ENCODE data around the gene SCAF1. TPM values are rescaled to one million over a fixed set of nuclear protein-coding genes. Genes with fewer than 3 reads are reported as not detected.

Gene SCAF1
- total and polyA plus RNA-seq, 9 of the 15 experiments (the other 6 are each of a cell fraction or from before 2014, with no cell fraction given): 0.20 to 79.0 (median 4.9) TPM

GRCh38 chr19:49599378-49600295 lies 42.4 kb upstream of the SCAF1 start:
- FAIRE-seq (no peak), ATAC-seq (no peak), DNase-seq (ENCODE audit: extremely low read depth in 1 of 4, low spot score in 3 of 4) (no peak)
- Histone ChIP-seq H3K4me2 (ENCODE audit: insufficient read depth, low read length) (no peak overlapping the region), H3K9ac (ENCODE audit: insufficient read depth in 1 of 2, low read depth in 2 of 2, low read length in 2 of 2) (peak overlapping the region in 1 of 2 experiments; percentile 58; a peak in 2 of 4 replicates), H3K4me3 (no peak overlapping the region), H2AFZ (ENCODE audit: low read depth, low read length) (no peak overlapping the region), H4K20me1 (replicated peaks; ENCODE audit: control insufficient read depth, insufficient read depth, low read length) (0 out of 2 replicates have a peak, but pooled peaks cover 5% of the 10 kb centered on the region), H3K79me2 (ENCODE audit: control insufficient read depth, insufficient read depth, low read length) (peaks cover 10% of the 10 kb centered on the region; the same call in 2 of the 3 replicates), H3K27ac (ENCODE audit: extremely low read depth, low read depth, low read length) (no peak overlapping the region), H3K9me3 (replicated peaks; ENCODE audit: control insufficient read depth, insufficient read depth, low read depth, low read length) (no peaks in the 10 kb centered on the region), H3K36me3 (ENCODE audit: control insufficient read depth, insufficient read depth, low read length) (peaks cover 88% of the 10 kb centered on the region), H3K4me1 (replicated peaks in 1 of 2; ENCODE audit: control insufficient read depth in 2 of 2, insufficient read depth in 2 of 2, low read length in 2 of 2) (peaks cover 0 to 24% of the 10 kb centered on the region in 2 experiments; a peak in 2 of 5 replicates), H3K9me1 (ENCODE audit: control insufficient read depth, insufficient read depth, low read length) (no peaks in the 10 kb centered on the region), H3K27me3 (ENCODE audit: control insufficient read depth in 2 of 2, insufficient read depth in 2 of 2, low read length in 2 of 2) (no peaks in the 10 kb centered on the region)
- TF ChIP-seq POLR2H (tag; IDR thresholded peaks at IDR 0.05; ENCODE audit: low read depth) (no peak), TSC22D4 (tag; IDR thresholded peaks at IDR 0.05) (no peak), BRF2 (IDR thresholded peaks at IDR 0.05; ENCODE audit: borderline replicate concordance, insufficient read depth, insufficient read length) (no peak)
- CTCF ChIA-PET (ENCODE audit: low intra/inter-chr PET ratio): no interaction called here
- in situ Hi-C loops (cut with MboI): no loop called here
- WGBS (ENCODE audit: insufficient coverage, low coverage, missing lambda C conversion rate): 94% methylated on average over 15 of the region's 26 CpGs
- POLR2A ChIA-PET: interaction anchor here (1.0 kb wide), 1 partner anchor 9 kb away, joined by 3 read pairs; no protein-coding TSS in a partner anchor
- intact Hi-C loops (cut with micrococcal nuclease): no loop called here
- no TSS peak for BruUV-seq (replicated peaks)

All from K562 (cell line).